ENCODE measurements around the gene PIP5KL1. TPM values are rescaled to one million over a fixed set of nuclear protein-coding genes. Genes with fewer than 3 reads are reported as not detected.

PIP5KL1 gene
- polyA plus RNA-seq, 1 donor: 1.4 TPM

DNA sequence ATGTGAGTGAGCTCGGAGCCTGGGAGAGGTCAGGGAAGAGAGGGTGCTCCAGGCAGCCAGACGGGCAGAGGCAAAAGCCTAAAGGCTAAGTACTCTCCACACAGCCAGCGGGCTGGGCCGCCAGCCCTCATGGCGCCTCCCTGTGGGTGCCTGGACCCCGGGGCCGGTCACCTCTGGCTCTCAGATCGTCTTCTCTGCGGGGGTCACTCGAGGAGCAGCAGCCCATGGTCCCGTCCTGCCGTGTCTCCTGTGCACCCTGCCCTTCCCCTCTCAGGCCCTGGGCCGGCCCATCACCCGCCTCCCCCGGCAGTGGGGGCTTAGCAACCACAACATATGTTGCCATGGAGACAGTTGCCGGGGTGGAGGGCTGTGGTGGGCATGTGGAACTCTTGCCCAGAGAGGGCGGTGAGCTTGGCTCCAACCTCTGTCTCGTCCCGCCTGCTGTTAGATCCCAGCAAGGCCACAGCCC, 57.3 kb downstream of the PIP5KL1 start:
- DNase-seq: no peak

DNA sequence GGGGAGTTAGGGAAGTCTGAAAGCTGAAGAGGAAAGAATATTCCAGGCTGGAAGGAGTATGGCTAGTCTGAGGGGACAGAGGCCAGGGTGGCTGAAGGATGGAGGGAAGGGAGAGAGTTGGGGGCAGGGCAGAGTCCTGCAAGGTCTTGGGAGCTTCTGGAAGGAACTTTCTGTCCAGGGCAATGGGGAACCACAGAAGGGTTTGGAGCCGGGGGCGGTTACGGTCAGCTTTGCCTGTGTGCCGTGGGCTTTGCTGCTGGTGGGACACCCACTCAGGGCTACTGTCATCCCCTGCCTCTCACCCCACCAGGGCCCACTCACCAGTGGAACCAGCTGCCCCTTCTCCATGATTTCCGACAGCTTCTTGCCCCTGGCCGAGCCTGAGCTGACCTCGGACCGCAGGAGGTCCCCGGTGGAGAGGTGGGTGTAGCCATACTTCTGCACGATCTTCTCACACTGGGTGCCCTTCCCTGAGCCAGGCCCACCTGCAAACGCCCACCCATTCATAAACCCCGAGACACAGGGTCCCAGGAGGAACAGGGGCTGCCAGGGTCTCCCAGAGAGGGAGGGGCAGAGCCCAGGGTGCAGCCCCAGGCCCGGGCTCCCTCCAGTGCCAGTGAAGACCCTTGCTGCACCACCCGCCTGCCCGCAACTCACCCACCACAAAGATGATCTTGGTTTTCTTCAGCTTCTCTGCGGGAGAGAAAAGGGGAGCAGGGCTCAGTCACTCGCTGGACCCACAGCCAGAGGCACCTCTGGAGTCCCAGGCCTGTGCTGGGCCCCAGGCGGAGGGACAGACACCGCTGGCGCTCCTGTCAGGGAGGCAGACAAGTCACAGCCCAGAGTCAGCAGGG, 58.0 kb downstream of the PIP5KL1 start:
- DNase-seq: no peak

DNA sequence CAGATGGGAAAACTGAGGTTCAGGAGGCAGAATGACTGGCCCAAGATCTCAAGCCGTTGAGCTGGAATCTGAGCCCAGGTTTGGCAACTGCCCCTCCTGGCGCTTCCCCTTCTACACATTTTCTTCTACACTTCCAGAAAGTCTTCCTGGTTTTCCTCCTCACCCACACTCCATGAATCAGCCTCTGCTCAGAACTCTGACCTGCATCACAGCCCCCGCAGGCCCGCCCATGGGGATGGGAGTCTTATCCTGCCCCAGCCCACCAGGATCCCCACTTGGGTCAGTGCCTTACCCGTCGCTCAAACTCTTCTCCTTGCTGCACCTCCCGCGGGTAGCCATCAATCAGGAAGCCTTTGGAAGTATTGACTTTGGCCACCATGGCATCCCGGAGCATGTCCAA, 59.0 kb downstream of the PIP5KL1 start:
- DNase-seq: no peak

DNA sequence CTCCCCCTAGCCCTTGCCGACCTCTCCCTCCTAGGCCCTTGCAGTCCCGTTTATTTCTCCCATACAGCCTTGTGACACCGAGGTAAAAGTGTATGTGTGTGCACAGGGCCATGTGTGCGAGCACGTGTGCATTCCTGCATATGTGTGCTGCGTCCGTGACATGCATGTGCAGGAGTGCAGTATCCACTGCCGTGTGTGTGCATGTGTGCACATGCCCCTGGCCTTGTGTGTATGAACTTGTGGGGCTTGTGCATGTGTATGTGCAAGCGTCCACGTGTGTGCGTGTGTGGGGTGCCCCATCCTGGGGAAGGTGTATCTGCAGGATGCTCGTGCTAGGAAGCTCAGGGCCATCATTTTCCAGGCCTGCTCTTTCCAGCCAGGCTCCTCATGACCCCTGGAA, 59.7 kb downstream of the PIP5KL1 start:
- no peak for DNase-seq

Other genes with a start within 250 kb of the PIP5KL1 start
- gene CFAP157, start 223.8 kb downstream of the PIP5KL1 start, polyA plus RNA-seq (ENCODE audit: insufficient read length): 4.3 TPM
- 8.0 TPM for gene PTRH1, start 215.1 kb downstream of the PIP5KL1 start, polyA plus RNA-seq (ENCODE audit: insufficient read length)
- gene TTC16, start 214.7 kb downstream of the PIP5KL1 start, polyA plus RNA-seq (ENCODE audit: insufficient read length): 0.28 TPM
- gene TOR2A, start 195.5 kb downstream of the PIP5KL1 start, polyA plus RNA-seq (ENCODE audit: insufficient read length): 11.9 TPM
- 11.2 TPM for gene SH2D3C, start 152.1 kb downstream of the PIP5KL1 start, polyA plus RNA-seq (ENCODE audit: insufficient read length)
- 72.9 TPM for gene CDK9, start 144.7 kb downstream of the PIP5KL1 start, polyA plus RNA-seq (ENCODE audit: insufficient read length)
- 44.1 TPM for gene FPGS, start 127.9 kb downstream of the PIP5KL1 start, polyA plus RNA-seq (ENCODE audit: insufficient read length)
- 53.5 TPM for gene ENG, start 76.1 kb downstream of the PIP5KL1 start, polyA plus RNA-seq (ENCODE audit: insufficient read length)
- 32.8 TPM for gene AK1, start 53.1 kb downstream of the PIP5KL1 start, polyA plus RNA-seq (ENCODE audit: insufficient read length)
- 38.4 TPM for gene ST6GALNAC6, start 31.2 kb downstream of the PIP5KL1 start, polyA plus RNA-seq (ENCODE audit: insufficient read length)
- 9.8 TPM for gene ST6GALNAC4, start 13.7 kb downstream of the PIP5KL1 start, polyA plus RNA-seq (ENCODE audit: insufficient read length)
- gene DPM2, start 7.1 kb upstream of the PIP5KL1 start, polyA plus RNA-seq (ENCODE audit: insufficient read length): 35.6 TPM
- 34.2 TPM for gene EEIG1, start 50.2 kb upstream of the PIP5KL1 start, polyA plus RNA-seq (ENCODE audit: insufficient read length)
- gene NAIF1, start 136.5 kb upstream of the PIP5KL1 start, polyA plus RNA-seq (ENCODE audit: insufficient read length): 10.8 TPM
- gene SLC25A25, start 137.5 kb upstream of the PIP5KL1 start, polyA plus RNA-seq (ENCODE audit: insufficient read length): 12.9 TPM
- gene PTGES2, start 197.0 kb upstream of the PIP5KL1 start, polyA plus RNA-seq (ENCODE audit: insufficient read length): 37.9 TPM
- gene LCN2, start 218.7 kb upstream of the PIP5KL1 start, polyA plus RNA-seq (ENCODE audit: insufficient read length): 0.75 TPM
- 31.8 TPM for gene BBLN, start 229.5 kb upstream of the PIP5KL1 start, polyA plus RNA-seq (ENCODE audit: insufficient read length)